ENCODE data around the gene TRAPPC4.
"Not testable (repeated sequence)": the region's sequence is repeated elsewhere in the genome, so short reads cannot be mapped to it uniquely, and the experiment has no call there.

The TRAPPC4 gene

GRCh38 chr11:119033421-119033820 is 14.9 kb downstream of the TRAPPC4 start:
- not testable (repeated sequence) for DNase-seq (ENCODE audit: low read depth in 2 of 2)

GRCh38 chr11:119034813-119035212 is 16.2 kb downstream of the TRAPPC4 start:
- DNase-seq (ENCODE audit: low read depth in 2 of 2): no peak

- no peak for DNase-seq (ENCODE audit: low read depth in 2 of 2)
Observed at GRCh38 chr11:119038884-119039283, 20.3 kb downstream of the TRAPPC4 start.

GRCh38 chr11:119039471-119039870 is 20.9 kb downstream of the TRAPPC4 start:
- DNase-seq (ENCODE audit: low read depth in 2 of 2): not testable (repeated sequence)

GRCh38 chr11:119041821-119042514 is 23.4 kb downstream of the TRAPPC4 start:
- no peak for DNase-seq (ENCODE audit: low read depth in 2 of 2)

GRCh38 chr11:119042927-119043326 is 24.4 kb downstream of the TRAPPC4 start:
- DNase-seq (ENCODE audit: low read depth in 2 of 2): no peak

GRCh38 chr11:119044708-119045107 is 26.1 kb downstream of the TRAPPC4 start:
- no peak for DNase-seq (ENCODE audit: low read depth in 2 of 2)

- no peak for DNase-seq (ENCODE audit: low read depth in 2 of 2)
Observed at GRCh38 chr11:119046489-119046888, 27.9 kb downstream of the TRAPPC4 start.

GRCh38 chr11:119047205-119047604 is 28.6 kb downstream of the TRAPPC4 start:
- DNase-seq (ENCODE audit: low read depth in 2 of 2): no peak

- DNase-seq (ENCODE audit: low read depth in 2 of 2): no peak
Observed at GRCh38 chr11:119048644-119049043, 30.1 kb downstream of the TRAPPC4 start.

- DNase-seq (ENCODE audit: low read depth in 2 of 2): no peak
Observed at GRCh38 chr11:119049081-119049480, 30.5 kb downstream of the TRAPPC4 start.

GRCh38 chr11:119051440-119052162 is 33.0 kb downstream of the TRAPPC4 start:
- no peak for DNase-seq (ENCODE audit: low read depth in 2 of 2)

GRCh38 chr11:119052163-119052814 is 33.7 kb downstream of the TRAPPC4 start:
- DNase-seq (ENCODE audit: low read depth in 2 of 2): no peak

- no peak for DNase-seq (ENCODE audit: low read depth in 2 of 2)
Observed at GRCh38 chr11:119054418-119054817, 35.9 kb downstream of the TRAPPC4 start.

- no peak for DNase-seq (ENCODE audit: low read depth in 2 of 2)
Observed at GRCh38 chr11:119055901-119056300, 37.3 kb downstream of the TRAPPC4 start.

- DNase-seq (ENCODE audit: low read depth in 2 of 2): peak in 1 of 2 experiments; percentile 32
Observed at GRCh38 chr11:119056421-119056999, 37.9 kb downstream of the TRAPPC4 start.

- peak; percentile 96 to 99 for DNase-seq (ENCODE audit: low read depth in 2 of 2)
Observed at GRCh38 chr11:119057000-119057769, 38.6 kb downstream of the TRAPPC4 start, which contains the start of gene HYOU1. Gene HYOU1, minus strand, starts transcription at chr11:119057205. Its CDS starts 1,045 bp downstream, at chr11:119056160.

- not testable (repeated sequence) for DNase-seq (ENCODE audit: low read depth in 2 of 2)
Observed at GRCh38 chr11:119059128-119059527, 40.6 kb downstream of the TRAPPC4 start.

- DNase-seq (ENCODE audit: low read depth in 2 of 2): no peak
Observed at GRCh38 chr11:119061256-119061655, 42.7 kb downstream of the TRAPPC4 start.

GRCh38 chr11:119062779-119063178 is 44.2 kb downstream of the TRAPPC4 start:
- no peak for DNase-seq (ENCODE audit: low read depth in 2 of 2)

- no peak for DNase-seq (ENCODE audit: low read depth in 2 of 2)
Observed at GRCh38 chr11:119065369-119065768, 46.8 kb downstream of the TRAPPC4 start.

Measured in stimulated activated CD4-positive, alpha-beta T cell treated with anti-CD3 and anti-CD28 coated beads, Interleukin-12 subunit alpha, Interleukin-12 subunit beta, amount 100 ng/mL, for 24 hours (primary cell).